Endodermal cell (in vitro differentiated cells): ENCODE data around the gene PRMT1. TPM values are rescaled to one million over a fixed set of nuclear protein-coding genes. Genes with fewer than 3 reads are reported as not detected.
A peak's percentile ranks its signal among the peaks of the same experiment; 100 is the strongest.

Source experiments
- DNase-seq: peaks from one replicate; pipeline ENCODE4 v3.0.0-alpha.2; 2017
- H3K27ac ChIP-seq: 2 replicates; pipeline ENCODE4 v1.5.1; 2013; ENCODE audit warnings: mild to moderate bottlenecking, low read depth, low read length, moderate library complexity
- H3K27me3 ChIP-seq: 2 replicates; pipeline ENCODE4 v1.6.1; 2013; ENCODE audit warnings: mild to moderate bottlenecking, low read length, moderate library complexity; ENCODE audit not compliant: insufficient read depth, control insufficient read depth, poor library complexity, severe bottlenecking
- H3K36me3 ChIP-seq: 2 replicates; pipeline ENCODE4 v1.7.0; 2013; ENCODE audit warnings: mild to moderate bottlenecking, low read length, moderate library complexity; ENCODE audit not compliant: control insufficient read depth, insufficient read depth
- H3K4me1 ChIP-seq: one replicate; pipeline ENCODE4 v1.7.0; 2013; ENCODE audit warnings: low read length; ENCODE audit not compliant: control insufficient read depth, insufficient read depth
- H3K4me3 ChIP-seq: 2 replicates; pipeline ENCODE4 v1.5.1; 2013; ENCODE audit warnings: mild to moderate bottlenecking, low read length, moderate library complexity
- H3K9ac ChIP-seq: 2 replicates; pipeline ENCODE4 v1.6.1; 2013; ENCODE audit warnings: mild to moderate bottlenecking, low read length, moderate library complexity; ENCODE audit not compliant: poor library complexity, severe bottlenecking; ENCODE audit errors: extremely low read depth
- H3K9me3 ChIP-seq: 2 replicates; pipeline ENCODE4 v1.6.1; 2013; ENCODE audit warnings: mild to moderate bottlenecking, low read length, moderate library complexity; ENCODE audit not compliant: control insufficient read depth
- H3K27ac Mint-ChIP-seq: 2 replicates; pipeline ENCODE4 v1.8.0; 2020; ENCODE audit warnings: mixed read lengths
- H3K27me3 Mint-ChIP-seq: 2 replicates; pipeline ENCODE4 v1.8.0; 2021; ENCODE audit warnings: mild to moderate bottlenecking, mixed read lengths; ENCODE audit not compliant: insufficient read depth
- H3K36me3 Mint-ChIP-seq: 2 replicates; pipeline ENCODE4 v1.8.0; 2020; ENCODE audit warnings: low read depth, mixed read lengths
- H3K4me1 Mint-ChIP-seq: 2 replicates; pipeline ENCODE4 v1.8.0; 2020; ENCODE audit warnings: mixed read lengths
- H3K4me3 Mint-ChIP-seq: 2 replicates; pipeline ENCODE4 v1.8.0; 2020; ENCODE audit warnings: mild to moderate bottlenecking, moderate library complexity, mixed read lengths
- H3K9me3 Mint-ChIP-seq: 2 replicates; pipeline ENCODE4 v1.8.0; 2020; ENCODE audit warnings: mild to moderate bottlenecking, mixed read lengths
- CTCF ChIP-seq: fragments of 200-600 bp; sonication (generic); conservative IDR thresholded peaks from 2 replicates; pipeline ENCODE4 v1.5.0; 2021; ENCODE audit warnings: antibody characterized with exemption, mild to moderate bottlenecking
- WGBS, 2 experiments: methylation state at CpG; one replicate each; pipeline versions ENCODE4 v1.1.5 to v1.1.7; 2013; ENCODE audit warnings: missing lambda C conversion rate in 2 of 2, mixed read lengths in 1 of 2; ENCODE audit not compliant: insufficient coverage in 1 of 2, insufficient read length in 1 of 2; 5-methylcytosine and 5-hydroxymethylcytosine counted together
- total RNA-seq, 2 donors: library from RNA; stranded (reverse); fragmentation: NEBNext Ultra II Directional in 1 of 2; extraction: Animal tissue kit (Norgen Biotek cat#: 25700) in 1 of 2; gene quantifications; 2 replicates in 1 of 2; 3 replicates in 1 of 2; pipeline ENCODE4 v1.2.1, GENCODE V29; 2021

Gene PRMT1
- total RNA-seq, 2 donors from 2014 or later: 343 to 362 TPM

- TF ChIP-seq CTCF: peak; percentile 99
- no peaks in the 10 kb centered on the region for H3K27me3 ChIP-seq
- H3K4me1 ChIP-seq: peaks cover 14% of the 10 kb centered on the region
- Mint-ChIP-seq H3K36me3 (peaks cover 39% of the 10 kb centered on the region), H3K9me3 (no peaks in the 10 kb centered on the region), H3K27me3 (no peaks in the 10 kb centered on the region), H3K4me1 (peaks cover 24% of the 10 kb centered on the region), H3K27ac (peak overlapping the region; percentile 89), H3K4me3 (peak overlapping the region; percentile 97)
- no peaks in the 10 kb centered on the region for H3K9me3 ChIP-seq
- peaks cover 45% of the 10 kb centered on the region for H3K36me3 ChIP-seq
- H3K27ac ChIP-seq: peak overlapping the region; percentile 68
- WGBS, 2 experiments: 27 to 39% methylated on average over 13 to 40 of the region's 40 CpGs
- DNase-seq: peak; percentile 99
- H3K4me3 ChIP-seq: peak overlapping the region; percentile 83
- peak overlapping the region; percentile 2 for H3K9ac ChIP-seq
These were observed 3.6 kb downstream of the PRMT1 start for GRCh38 chr19:49680421-49681351.

- Mint-ChIP-seq H3K27me3 (no peaks in the 10 kb centered on the region), H3K4me3 (no peak overlapping the region), H3K9me3 (no peaks in the 10 kb centered on the region), H3K4me1 (peaks cover 22% of the 10 kb centered on the region), H3K36me3 (peaks cover 46% of the 10 kb centered on the region), H3K27ac (no peak overlapping the region)
- peak; percentile 38 for DNase-seq
- Histone ChIP-seq H3K27ac (no peak overlapping the region), H3K9me3 (no peaks in the 10 kb centered on the region), H3K4me3 (no peak overlapping the region), H3K9ac (no peak overlapping the region), H3K36me3 (peaks cover 52% of the 10 kb centered on the region), H3K27me3 (no peaks in the 10 kb centered on the region), H3K4me1 (peaks cover 14% of the 10 kb centered on the region)
- no peak for TF ChIP-seq CTCF
- 96 to 97% methylated on average over 15 to 19 of the region's 19 CpGs for WGBS, 2 experiments
These were observed 4.8 kb downstream of the PRMT1 start for GRCh38 chr19:49681830-49682229.

GRCh38 chr19:49682274-49682673 is 5.2 kb downstream of the PRMT1 start:
- Histone ChIP-seq H3K4me1 (peaks cover 14% of the 10 kb centered on the region), H3K9me3 (no peaks in the 10 kb centered on the region), H3K4me3 (no peak overlapping the region), H3K27ac (no peak overlapping the region), H3K36me3 (peaks cover 52% of the 10 kb centered on the region), H3K27me3 (no peaks in the 10 kb centered on the region), H3K9ac (no peak overlapping the region)
- H3K36me3 Mint-ChIP-seq: peaks cover 49% of the 10 kb centered on the region
- peaks cover 22% of the 10 kb centered on the region for H3K4me1 Mint-ChIP-seq
- DNase-seq: peak; percentile 33
- no peak for TF ChIP-seq CTCF
- H3K27me3 Mint-ChIP-seq: no peaks in the 10 kb centered on the region
- no peak overlapping the region for H3K4me3 Mint-ChIP-seq
- 95 to 97% methylated on average over 8 of the region's 8 CpGs for WGBS, 2 experiments
- no peaks in the 10 kb centered on the region for H3K9me3 Mint-ChIP-seq
- peak overlapping the region; percentile 26 for H3K27ac Mint-ChIP-seq
